Measurements from ENCODE around the gene COL4A1.
A peak's percentile ranks its signal among the peaks of the same experiment; 100 is the strongest.

COL4A1 gene

DNA sequence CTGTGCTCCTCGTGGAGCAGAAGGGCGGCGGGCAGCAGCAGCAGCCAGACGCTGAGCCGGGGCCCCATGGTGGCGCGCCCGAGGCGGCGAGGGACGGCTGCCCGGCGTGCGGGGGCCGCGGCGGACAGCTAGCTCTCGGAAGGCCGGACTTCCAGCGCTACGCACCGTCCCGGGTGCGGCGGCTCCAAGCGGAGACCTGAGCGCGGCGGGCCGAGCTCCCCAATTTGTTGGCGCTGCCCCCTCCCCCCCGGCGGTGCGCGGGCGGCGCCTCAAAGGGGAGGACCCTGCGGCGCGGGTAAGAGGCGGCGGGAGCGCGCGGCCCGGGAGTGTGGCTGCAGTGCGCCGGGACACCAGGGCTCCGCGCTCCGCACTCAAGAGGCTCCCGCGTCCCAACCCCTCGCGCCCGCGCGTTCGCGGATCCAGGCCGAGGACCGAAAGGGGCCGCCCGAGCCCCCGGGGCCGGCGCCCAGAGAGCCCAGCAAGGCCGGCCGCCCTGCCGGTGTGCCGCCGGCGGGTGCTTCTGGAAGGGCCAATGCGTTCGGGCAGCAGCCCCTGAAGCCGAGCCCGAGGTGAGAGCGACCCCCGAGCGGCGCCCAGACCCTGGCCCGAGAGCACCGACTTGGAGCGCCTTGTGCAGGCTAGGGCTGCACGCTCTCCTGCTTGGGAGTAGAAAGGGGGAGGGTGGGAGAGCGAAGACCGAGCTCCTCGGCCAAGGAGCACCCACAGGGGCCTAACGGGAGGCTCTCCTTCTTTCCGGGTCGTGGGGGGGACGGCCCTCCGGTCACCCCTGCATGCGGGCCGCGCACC is at the start of gene COL4A1, which contains the start of gene COL4A2:
COL4A1 (minus strand) TSS at position 198 of the 807 bp plus-strand sequence; CDS start at position 68, 130 bp downstream.
COL4A2 (plus strand) TSS at position 325 of the 807 bp plus-strand sequence. CDS start 620 bp downstream, outside the sequence.
- H3K4me3 ChIP-seq (ENCODE audit: low read depth, low read length), result no peak within 1 kb of the TSS
- DNase-seq (ENCODE audit: low read depth), result no peak
- TF ChIP-seq, protein P1, sequence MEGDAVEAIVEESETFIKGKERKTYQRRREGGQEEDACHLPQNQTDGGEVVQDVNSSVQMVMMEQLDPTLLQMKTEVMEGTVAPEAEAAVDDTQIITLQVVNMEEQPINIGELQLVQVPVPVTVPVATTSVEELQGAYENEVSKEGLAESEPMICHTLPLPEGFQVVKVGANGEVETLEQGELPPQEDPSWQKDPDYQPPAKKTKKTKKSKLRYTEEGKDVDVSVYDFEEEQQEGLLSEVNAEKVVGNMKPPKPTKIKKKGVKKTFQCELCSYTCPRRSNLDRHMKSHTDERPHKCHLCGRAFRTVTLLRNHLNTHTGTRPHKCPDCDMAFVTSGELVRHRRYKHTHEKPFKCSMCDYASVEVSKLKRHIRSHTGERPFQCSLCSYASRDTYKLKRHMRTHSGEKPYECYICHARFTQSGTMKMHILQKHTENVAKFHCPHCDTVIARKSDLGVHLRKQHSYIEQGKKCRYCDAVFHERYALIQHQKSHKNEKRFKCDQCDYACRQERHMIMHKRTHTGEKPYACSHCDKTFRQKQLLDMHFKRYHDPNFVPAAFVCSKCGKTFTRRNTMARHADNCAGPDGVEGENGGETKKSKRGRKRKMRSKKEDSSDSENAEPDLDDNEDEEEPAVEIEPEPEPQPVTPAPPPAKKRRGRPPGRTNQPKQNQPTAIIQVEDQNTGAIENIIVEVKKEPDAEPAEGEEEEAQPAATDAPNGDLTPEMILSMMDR (IDR thresholded peaks at IDR 0.05; ENCODE audit: insufficient read depth, low read depth, low read length, missing control alignments), result no peak

DNA sequence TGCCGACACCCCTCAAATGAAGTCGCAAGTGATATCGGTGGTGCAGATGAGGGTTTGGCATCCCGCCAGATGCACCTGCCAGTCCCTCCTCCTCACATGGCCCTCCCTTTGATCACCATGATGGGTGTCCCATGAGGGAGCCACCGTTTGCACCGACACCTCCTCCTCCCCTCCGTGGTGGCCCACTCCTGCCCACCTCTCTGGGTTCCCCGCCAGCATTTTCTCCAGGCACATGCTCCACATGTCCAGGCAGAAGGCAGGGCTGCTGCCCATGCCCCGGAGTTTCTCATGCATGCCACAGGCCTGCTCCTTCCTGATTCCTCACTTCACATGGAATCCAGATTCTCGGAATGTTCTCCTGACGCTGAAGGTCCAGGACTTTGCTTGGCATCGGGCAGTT is 49.4 kb upstream of the COL4A1 start:
- TF ChIP-seq, protein P1 (IDR thresholded peaks at IDR 0.05; ENCODE audit: insufficient read depth, low read depth, low read length, missing control alignments), result no peak
- DNase-seq (ENCODE audit: low read depth), result no peak
- H3K4me3 ChIP-seq (ENCODE audit: low read depth, low read length), result no peak overlapping the region

DNA sequence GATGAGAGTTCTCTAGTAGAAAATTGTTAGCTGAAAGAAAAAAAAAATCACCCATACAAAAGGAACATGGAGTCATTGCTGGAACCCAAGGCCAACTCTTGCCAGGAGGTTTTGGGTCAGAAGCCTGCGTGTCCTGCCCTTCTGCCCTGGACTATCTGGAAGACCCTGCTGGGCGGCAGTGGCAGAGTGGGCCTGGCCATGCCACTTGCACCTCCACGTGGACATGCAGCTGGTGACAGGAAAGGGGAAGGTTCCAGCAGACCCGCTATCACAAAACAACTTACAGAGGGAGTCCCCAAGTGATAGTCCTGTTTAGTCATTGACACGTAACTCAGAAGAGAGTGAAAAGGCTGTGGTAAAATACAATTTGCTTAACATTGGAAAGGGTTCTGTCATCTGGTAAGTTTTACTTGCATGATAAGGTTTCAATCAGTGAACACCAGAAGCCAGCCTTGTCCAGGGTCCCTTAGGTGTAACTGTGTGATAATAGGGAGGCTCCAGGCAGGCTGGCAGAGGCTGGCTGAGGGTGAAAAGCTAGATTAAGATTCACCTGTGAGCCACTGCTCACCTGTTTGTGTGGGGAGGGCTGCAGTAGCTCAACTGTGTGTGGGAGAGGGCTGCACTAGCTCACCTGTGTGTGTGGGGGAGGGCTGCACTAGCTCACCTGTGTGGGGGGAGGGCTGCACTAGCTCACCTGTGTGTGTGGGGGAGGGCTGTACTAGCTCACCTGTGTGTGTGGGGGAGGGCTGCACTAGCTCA is 47.9 kb upstream of the COL4A1 start:
- H3K4me3 ChIP-seq (ENCODE audit: low read depth, low read length), result no peak overlapping the region
- TF ChIP-seq, protein P1 (IDR thresholded peaks at IDR 0.05; ENCODE audit: insufficient read depth, low read depth, low read length, missing control alignments), result no peak
- no peak for DNase-seq (ENCODE audit: low read depth)

DNA sequence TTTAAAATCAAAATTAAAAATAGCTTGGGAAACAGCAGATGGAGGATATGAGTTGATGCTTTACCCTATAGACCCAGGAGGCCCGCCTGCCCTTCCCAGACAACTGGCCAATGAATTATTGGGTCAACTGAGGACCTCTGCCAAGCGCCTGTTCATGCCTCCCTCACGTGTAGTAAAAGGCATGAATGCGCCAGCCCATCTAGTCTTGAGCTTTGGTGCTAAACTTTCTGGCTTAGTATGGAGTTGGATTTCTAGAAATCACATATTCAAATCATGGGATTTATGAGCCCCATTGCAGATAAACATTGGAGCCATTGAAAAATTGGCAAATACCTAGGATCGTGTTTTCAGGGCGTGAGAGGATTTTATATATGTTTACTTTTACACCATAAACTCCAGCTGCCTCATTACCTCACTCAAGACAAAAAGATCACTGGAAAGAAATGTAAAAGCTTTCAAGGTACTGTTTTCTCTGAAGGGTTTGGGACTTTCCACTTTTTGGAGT is 47.2 kb upstream of the COL4A1 start:
- no peak for DNase-seq (ENCODE audit: low read depth)
- no peak overlapping the region for H3K4me3 ChIP-seq (ENCODE audit: low read depth, low read length)
- TF ChIP-seq, protein P1 (IDR thresholded peaks at IDR 0.05; ENCODE audit: insufficient read depth, low read depth, low read length, missing control alignments), result no peak

DNA sequence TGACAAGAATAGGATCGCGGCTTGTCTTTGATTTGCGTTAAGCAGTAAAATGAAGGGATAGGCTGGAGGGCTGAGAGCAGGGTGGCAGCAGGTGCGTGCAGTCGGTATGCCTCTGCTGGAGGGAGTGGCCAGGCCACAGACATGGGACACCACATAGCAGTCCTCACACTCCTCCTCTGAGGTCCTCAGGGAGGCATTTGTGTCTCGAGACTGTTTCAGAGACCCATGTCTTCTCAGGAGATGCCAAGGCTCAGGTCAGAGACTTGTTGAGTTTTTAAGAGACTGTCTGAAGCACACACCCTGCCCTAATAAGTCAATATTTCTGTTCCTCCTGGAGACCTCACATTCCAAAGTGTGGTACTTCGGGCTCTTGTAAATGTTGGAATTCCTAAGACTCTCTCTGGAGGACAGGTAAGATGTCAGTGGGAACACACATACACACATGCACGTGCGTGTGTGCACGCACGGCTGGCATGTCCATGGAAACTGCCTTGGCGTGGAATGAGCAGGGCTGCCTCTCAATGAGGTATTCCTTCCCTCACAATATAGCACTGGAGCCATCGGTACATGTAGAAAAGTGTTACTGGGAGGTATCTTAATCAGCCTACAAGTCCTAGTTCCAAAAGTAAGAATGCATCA is 46.5 kb upstream of the COL4A1 start:
- no peak for DNase-seq (ENCODE audit: low read depth)
- no peak overlapping the region for H3K4me3 ChIP-seq (ENCODE audit: low read depth, low read length)
- TF ChIP-seq, protein P1 (IDR thresholded peaks at IDR 0.05; ENCODE audit: insufficient read depth, low read depth, low read length, missing control alignments), result no peak

DNA sequence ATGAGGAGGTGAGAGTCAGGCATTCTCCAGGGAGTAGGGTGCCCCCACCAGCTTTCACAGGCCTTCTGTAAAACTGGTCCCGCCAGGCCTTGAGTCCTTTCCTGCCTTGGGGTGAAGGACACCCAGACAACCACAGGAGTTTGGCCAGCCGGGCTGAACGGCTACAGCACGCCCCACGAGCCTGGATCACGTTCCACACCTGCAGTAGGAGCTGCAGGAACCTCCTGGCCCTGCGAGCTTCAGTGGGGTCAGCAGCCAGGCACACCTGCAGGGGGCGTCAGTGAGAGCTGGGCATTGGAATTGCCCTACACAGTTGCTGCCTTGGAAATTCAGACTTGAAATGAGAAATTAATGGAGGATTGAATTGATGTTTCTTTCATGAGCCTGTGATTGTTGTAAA is 45.8 kb upstream of the COL4A1 start:
- no peak for DNase-seq (ENCODE audit: low read depth)
- TF ChIP-seq, protein P1 (IDR thresholded peaks at IDR 0.05; ENCODE audit: insufficient read depth, low read depth, low read length, missing control alignments), result peak; percentile 17
- no peak overlapping the region for H3K4me3 ChIP-seq (ENCODE audit: low read depth, low read length)
